Midbrain (tissue), 1 donor: ENCODE data around the gene ARHGAP26.

ENCODE experiments used
- DNase-seq: peaks from one replicate; lab custom pipeline; 2025; lab: John Stamatoyannopoulos, UW

The ARHGAP26 gene

DNA sequence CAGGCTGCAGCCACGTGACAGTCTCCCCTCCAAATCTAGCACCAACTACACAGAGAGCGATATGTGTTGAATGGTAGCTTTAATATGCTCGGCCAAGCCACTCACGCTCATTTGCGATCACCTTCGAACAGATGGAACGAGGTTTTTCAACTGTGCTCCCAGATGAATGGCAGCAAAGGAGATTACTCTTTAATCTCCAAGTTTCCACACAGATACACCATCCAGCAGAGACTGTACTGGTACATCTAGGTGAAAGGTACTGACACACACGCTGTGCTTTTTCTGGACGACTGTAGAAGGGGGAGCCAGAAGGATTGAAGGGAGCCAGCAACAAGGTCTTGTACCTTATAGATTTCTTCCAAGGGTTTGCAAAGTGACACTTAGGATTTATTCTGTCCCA lies 369.4 kb downstream of the ARHGAP26 start:
- no peak for DNase-seq

DNA sequence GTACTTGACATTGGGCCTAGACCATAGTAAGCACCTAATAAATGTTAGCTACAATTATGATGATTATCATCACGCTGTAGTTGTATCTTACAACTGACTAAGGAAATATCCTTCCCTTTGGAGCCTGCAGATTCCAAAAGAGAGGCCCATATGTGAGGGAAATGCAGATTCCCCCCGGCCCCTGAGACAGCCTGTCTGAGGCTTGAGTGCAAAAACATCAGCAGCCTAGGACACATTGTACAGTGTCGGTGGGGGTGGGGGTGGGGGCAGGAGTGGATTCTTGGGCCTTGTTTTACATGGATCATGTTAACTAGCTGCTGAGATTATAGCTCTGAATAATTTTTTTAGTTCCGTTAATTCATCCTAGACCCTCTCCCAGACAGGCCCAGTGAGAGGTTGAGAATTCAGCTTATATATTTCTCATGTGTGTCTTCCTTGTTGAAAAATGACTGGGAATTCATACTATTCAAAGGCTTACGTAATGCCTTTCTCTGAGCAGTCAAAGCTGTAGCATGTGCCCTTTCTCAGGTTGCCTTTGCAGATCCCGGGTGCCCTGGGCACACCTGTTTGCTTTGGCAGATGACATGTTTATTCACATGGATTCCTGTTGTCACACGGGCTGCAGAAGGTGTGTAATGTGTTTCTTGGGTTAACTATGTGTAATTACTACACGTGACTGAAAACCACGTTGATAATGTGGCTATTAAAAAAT lies 370.5 kb downstream of the ARHGAP26 start:
- no peak for DNase-seq

DNA sequence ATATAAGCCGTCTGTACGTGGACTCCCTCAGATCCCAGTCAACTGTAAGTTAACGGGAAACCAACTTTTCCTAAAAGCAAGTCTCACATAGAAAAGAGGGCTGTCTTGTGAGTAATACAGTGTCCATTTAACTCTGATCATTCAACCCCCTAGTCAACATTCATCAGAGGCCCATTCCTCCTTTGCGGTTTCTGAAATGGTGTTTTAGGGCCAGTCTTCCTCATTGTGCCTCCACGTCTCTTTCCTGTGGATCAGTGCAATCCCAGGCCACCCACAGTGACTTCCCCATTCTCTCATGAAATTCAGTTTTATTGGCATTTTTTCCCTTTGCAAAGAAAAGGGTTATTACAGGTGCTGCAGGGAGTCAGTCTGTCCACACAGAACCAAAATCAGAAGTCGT lies 371.5 kb downstream of the ARHGAP26 start:
- no peak for DNase-seq

DNA sequence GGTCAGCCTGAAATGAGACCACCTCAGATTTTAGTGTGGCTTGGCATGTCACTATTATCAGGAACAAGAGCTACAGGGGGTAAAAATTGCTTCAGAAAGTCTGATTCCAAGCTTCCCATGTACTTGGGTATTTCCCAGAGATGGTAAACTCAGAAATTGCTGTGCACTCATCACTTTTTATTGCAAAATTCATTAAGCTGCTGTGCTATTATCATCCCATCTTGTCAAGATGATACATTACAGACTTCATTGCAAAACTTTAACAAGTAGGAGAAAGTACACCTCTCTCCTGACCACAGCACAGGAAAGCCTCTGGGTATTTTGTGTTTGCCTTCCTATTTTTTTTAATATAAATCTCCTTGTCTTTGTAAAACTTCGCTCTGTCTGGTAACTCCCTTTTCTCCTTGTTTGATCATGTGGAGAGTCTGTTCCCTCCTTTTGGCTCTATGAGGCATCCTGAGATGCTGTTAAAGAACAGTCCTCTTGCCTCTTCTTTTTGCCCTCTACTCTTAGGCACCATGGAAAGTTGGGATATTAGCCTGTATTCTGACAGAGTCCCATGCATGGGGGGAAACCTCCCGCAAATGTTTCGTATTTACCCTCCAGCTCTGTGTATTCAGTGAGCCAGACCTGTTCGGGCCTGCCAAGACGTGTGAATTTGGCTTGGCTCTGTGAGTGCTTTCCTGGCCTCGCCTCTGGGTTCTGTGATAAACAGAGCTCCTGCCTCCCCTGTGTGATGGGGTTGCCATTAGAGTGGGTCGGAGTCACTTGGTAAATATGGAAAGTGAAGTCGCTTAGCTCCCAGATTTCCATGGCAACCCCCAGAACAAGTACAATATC lies 372.6 kb downstream of the ARHGAP26 start:
- no peak for DNase-seq

DNA sequence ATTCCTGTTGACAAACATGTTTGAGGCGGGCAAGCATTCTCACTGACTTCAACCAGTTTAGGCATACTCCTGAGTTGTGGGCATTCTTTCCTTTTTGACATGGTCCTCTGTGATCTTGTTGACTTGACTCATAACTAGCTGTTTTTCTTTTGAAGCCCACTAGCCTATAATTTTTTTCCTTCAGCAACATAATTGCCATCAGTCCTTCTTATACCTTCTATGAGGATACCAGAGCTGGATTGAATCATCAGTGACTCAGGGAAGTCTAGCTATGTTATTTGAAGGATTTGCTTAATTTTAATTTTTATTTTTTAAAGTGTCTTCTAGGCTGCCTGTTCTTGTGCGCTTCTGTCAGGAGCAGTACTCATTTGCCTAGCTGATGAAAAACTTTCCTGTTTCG lies 373.8 kb downstream of the ARHGAP26 start:
- DNase-seq, result no peak

DNA sequence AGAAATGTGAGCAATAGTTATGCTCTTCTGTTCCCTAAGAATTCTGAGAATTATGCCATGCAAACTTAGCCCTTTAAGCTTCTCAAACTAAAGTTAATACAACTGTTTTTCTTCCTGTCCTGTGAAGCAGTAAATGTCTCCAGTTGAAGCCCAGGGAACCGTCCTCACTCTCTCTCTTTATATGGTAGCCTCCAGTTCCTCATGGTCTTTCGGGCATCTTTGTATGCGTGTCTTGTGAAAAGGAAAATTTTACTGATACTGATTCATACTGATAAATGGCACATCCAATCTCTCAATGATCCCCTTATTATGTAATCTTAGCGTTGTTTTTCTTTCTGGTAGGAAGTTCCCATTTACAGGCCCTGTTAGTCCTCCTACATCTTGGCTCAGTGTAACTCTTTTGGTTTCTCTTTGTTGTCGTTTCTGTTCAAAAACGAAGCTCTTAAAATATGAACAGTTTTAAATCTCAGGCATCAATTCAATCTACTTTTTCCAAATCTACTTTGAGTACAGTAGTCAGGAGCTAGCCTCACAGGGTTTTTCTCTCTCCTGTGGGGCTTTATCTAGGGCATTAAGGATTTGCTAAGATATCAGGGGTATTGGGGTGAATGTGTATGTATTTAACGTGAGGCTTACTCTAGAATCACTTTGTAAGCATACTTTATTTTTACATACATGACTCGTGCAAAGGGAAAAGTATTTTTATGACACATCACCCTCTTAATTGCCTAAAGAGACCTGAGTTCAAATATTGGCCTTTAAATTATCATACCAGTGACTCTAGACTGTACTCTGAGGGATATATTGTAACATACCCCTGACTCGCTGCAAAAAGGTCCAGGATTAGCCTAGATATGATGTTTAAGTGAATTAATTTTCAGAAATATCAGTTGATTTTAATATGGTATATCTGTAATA lies 375.3 kb downstream of the ARHGAP26 start:
- no peak for DNase-seq

DNA sequence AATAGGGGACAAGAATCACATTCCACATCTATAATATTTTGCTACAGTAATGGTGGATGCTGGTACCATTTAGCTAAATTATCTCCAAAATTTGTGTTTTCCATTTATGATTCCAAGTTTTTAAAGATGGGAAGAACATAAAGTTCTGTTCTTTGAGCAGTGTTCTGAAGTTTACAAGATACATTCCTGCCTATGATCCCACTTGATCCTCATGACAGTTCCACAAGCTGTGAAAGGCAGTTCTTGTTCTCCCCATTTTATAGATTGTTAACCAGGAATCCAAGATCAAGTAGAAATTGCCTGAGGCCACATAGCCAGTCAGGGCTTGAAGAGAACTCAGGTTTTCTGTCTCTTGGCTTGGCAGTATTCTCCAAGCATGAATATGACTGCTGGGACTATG lies 376.0 kb downstream of the ARHGAP26 start:
- no peak for DNase-seq

DNA sequence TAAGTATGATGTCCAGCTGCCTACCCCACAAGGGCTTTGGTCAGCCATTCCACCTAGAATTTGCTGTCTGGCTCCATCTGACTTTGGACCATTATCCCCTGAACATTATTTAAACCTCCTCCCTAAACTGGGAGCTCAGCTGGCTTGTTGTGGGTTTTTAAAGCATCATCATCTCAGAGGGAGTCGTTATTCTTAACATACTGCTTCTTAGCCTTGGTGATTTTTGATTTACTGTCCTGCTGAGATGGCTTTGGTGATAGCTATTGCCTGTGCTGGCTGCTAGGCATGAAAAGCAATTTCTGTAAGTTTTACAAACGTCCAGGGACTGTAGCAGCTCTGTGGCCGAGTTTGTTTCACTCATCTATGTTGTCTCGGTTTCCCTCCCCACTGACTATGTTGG lies 377.2 kb downstream of the ARHGAP26 start:
- DNase-seq, result no peak

DNA sequence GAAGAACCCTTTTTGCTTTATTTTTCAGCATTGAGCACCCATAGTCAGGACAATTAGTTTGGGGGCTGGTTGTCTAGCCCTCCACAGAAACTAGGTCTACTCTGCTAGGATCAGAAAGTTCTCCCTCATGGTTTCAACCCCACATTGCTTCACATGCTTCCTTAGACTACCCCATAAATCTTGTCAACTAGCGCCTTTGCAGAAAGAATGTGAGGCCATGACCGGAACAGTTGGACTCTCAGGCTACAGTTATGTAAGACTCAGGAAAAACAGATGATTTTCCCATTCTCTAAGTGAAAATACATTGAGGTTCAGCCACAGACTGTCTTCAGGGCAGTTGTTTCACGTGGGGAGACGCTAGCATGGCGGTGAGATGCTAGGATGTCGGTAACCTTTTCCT lies 377.7 kb downstream of the ARHGAP26 start:
- DNase-seq, result no peak

DNA sequence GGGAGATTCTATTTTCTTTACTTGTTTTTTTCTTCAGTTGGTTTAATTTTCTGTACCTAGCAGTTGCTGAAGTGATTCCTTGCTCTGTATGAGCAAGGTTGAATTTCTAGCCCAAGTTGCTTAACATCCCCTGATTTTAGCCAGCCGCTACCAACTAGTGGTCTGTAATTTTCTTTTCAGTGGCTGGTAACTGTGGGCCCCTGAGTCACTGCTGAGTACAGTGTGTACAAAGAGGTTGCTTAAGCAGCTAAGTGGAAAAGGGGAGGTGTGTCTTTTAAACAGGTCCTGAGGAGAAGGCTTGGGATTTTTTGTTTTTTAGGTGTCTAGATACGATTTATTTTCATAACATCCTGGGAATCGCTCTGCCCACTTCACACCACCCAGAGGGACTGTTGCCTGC lies 378.6 kb downstream of the ARHGAP26 start:
- no peak for DNase-seq

DNA sequence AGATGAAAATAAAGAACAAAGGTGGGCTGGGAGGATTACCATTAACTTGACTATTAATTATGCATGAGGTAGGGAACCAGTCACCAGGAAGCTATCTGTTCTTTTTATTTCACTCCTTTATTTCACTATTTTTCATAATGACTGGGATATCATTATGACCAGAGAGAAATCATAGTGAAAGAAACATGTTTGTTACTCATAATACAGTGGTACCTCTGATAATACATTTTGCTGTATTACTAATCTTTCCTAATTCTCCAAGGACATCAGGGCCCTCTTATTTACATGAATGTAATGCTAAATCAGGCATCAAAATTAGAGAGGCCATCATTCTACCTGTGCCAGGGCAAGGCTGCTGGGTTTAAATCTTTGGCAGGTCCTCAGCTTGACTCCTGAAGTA lies 379.6 kb downstream of the ARHGAP26 start:
- no peak for DNase-seq

DNA sequence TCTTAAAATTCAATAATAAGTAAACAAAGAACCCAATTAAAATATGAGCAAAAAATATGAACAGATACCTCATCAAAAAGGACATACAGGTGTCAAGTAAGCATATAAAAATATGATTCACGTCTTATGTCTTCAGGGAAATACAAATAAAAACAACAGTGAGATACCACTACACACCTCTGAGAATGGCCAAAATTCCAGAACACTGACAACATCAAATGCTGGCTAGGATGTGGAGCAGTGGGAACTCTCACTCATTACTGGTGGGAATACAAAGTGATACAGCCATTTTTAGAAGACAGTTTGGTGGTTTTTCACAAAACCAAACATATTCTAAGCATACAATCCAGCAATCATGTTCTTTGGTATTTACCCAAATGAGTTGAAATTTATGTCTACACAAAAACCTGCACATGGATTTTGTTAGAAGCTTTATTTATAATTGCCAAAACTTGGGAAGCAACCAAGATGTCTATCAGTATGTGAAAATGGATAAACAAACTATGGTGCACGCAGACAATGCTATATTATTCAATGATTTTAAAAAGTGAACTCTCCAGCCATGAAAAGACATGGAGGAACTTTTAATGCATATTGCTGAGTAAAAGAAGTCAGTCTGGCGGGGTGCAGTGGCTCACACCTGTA lies 381.0 kb downstream of the ARHGAP26 start:
- no peak for DNase-seq

DNA sequence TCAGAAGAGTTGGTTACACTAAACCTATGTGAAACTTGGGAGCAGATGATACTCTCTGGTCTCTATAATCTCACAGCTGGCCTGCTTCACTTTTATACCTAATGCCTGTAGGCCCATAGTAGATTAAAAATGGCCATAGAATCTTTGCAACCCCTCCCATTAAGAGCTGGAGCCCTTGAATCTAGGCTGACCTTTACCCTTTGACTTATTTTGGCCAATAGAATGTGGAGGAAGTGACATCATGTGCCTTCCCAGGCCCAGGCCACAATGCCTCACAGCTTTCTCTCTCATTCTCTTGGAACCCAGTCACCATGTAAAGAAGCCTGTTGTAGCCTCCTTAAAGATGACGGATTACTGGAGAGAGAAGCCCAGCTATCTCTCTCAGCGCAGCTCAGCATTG lies 382.3 kb downstream of the ARHGAP26 start:
- no peak for DNase-seq

DNA sequence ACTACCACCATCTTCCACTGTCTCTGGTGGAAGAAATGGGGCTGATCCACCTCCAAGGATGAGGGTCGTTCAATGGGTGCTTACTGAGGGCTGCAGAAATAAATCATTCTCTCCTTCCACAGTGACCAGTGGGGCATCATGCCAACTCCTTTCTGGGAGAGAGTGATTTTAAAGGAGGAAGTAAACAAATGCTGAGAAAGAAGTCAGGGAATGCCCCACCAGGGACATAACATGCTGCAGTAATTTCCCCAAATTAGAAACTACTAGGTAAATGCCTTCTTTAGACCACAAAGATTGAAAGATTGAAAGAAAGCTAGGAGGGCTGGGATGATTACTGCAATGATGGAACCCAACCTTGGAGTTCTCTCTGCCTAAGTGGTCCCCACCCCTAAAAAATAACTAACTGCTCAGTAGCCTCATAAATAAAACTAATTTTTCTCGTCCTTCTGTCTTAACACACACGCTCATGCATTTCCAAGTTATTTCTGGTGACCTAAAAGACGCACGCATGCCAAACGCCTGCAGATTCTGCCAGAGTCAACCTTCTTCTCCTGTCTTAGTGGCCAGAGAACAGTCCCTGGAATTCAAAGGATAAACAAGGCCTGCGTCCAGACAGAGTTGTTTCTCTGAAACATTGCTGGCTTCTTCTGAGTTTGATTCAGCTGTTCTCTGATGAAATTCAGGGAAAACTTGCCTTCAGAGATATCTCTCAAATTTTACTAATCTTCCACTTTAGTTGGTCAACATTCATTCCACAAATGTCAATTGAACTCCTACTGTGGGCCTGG lies 383.3 kb downstream of the ARHGAP26 start:
- DNase-seq, result no peak

DNA sequence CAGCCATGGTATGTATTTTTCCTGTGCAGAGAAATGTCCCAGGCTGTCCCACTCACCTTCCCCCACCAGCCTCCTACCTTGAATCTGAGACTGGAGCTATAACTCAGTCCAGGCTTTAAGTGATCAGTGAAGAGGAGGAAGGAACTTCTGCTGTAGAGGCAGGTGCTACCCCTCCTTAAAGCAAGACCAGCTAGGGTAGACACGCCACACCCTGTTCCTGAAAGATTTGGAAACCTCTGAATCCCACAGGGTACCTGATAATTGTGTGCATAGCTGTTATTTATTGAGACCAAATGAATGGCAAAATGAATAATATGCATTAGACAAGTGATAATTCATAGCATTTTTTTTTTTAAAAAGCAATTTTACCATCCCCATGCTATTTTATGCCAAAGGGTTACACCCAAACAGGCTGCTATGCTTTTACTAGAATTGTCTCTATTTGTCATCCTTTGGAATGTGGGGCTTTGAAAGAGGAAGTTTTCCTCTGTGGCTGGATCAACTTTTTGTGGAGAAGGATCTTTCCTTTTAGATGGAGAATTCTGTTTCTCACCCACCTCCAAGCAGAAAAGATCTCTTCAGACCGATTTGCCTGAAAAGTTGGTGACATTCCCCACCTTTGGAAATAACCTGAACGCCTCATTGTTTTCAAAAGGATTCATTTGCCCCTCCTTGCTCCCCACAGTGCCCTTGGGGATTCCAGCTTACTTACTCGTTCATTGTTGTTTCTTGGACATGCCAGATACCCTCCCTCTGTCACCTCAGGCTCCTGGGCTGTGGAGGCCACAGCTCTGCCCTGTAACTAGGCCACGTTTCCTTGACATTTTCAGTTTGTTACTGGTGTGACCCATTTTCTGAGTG lies 384.6 kb downstream of the ARHGAP26 start:
- no peak for DNase-seq

DNA sequence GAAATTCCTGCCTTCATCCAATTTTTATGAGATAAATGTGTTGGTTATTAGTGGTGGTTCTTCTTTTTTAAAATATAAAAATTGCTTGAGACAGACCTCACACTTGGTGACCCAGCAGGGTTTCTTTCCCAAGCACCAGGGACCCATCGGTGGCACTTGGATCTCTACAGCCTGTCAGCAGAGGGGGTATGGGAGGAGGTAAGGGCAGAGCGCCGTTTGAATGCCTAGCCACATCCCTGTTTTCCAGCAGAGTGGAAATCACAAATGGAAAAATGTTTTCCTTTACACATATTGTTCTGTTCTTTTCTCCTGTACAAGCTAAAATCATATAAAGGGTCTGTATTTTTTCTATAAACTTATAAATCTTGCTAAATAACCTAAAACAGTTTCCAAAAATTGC lies 385.3 kb downstream of the ARHGAP26 start:
- DNase-seq, result no peak

DNA sequence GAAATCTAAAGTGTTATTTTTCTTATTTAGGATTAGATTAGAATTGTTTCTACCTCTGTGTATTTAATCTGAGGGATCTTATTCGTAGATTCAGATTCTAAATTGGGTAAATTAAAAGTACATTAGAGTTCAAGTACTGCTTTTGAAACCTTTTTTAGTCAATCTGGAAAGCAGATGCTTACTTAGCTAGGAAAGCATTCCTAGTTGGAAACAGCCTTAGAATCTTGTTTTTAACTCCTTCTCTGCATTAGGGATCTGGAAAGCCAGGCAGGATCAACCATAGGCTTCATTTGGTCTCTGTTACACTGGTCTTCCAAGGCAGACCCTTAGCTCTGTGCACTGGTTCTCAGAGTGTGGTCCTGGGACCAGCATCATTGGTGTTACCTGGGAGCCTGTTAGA lies 385.9 kb downstream of the ARHGAP26 start:
- DNase-seq, result no peak

DNA sequence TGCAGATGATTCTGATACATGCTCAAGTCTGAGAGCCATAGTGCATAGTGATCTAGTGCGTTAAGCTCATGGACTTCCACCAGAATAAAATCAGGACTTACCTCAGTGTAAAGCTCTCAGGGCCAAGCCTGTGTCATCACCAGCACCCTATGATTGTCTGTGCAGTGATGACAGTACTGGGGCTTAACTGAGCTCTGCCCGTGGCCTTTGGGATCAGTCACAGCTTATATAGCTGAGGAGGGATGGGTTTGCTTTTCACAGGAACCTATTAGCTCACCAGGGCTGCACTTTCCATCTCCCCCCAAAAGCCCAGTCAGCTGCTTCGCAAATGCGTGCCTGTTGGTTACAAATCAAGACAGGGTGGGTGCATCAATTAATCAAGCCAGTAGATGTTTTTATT lies 386.4 kb downstream of the ARHGAP26 start:
- DNase-seq, result no peak

DNA sequence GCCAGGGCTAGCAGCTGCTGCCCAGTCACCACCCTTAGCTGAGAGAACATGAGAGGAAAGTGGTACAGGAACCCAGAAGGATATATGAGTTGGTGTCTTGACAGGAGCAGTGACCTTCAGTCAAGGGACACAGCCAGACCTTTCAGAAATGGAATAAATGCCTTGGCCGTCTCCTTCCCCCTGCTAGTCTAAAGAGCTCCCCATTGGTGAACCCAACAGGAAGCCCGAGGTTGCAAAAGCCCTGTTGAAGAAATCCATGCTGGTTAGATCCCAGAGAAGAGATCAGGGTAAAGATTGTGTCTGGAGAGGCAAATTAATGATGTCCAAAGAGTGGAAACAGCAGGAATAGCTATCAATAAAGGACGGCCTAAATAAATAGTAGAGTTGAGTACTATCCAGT lies 388.9 kb downstream of the ARHGAP26 start:
- no peak for DNase-seq

DNA sequence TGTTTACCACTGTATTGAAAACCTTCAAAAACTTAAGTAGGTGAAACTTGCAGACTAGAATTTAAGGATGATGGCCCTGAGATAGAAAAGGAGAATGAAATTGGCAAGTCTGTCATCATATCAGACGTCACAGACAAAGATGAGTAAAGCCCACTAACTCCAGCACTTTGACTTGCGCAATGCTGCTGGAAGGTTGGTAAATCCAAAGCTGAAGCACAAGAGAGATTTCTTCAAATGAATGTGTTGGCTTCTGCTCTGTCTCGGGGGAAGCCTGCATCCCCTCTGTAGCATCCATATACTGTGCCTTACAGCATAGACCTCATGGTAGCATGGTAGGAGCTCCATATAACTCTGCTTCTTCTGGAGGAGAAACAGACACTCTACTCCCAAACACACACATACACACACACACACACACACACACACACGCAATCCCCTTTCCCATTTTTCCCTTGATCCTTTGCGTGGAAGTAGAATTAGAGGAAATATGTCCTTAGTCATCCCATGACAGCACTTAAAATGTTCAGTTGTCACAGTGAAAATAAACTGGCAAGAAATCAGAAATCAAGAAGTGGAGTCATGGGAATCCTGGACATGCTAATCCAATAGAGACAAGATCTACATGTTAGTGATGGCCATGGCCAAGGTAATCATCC lies 391.8 kb downstream of the ARHGAP26 start:
- no peak for DNase-seq
